RPMI8226 (cell line): ENCODE results near the gene SEC14L3.

Experiments
- DNase-seq: peaks from one replicate; pipeline ENCODE4 v3.0.0-alpha.2; 2015

Gene SEC14L3

GRCh38 chr22:30421695-30422480 is 49.9 kb downstream of the SEC14L3 start:
- DNase-seq, result no peak

- DNase-seq, result no peak
These were observed 51.3 kb downstream of the SEC14L3 start for GRCh38 chr22:30420347-30421125.

- no peak for DNase-seq
These were observed 55.0 kb downstream of the SEC14L3 start for GRCh38 chr22:30416837-30417236.

- DNase-seq, result no peak
These were observed 55.4 kb downstream of the SEC14L3 start for GRCh38 chr22:30416403-30416802.

GRCh38 chr22:30414525-30415047 is 57.2 kb downstream of the SEC14L3 start:
- DNase-seq, result no peak

- DNase-seq, result no peak
These were observed 57.9 kb downstream of the SEC14L3 start for GRCh38 chr22:30413745-30414524.

GRCh38 chr22:30413001-30413400 is 58.8 kb downstream of the SEC14L3 start:
- no peak for DNase-seq

GRCh38 chr22:30411780-30412179 is 60.0 kb downstream of the SEC14L3 start:
- DNase-seq, result no peak
